Skin epidermis (tissue), 12 donors: ENCODE data around the gene MLLT6.

Experiments
- H3K27ac ChIP-seq, 21 experiments: fragments of 200-600 bp; sonication (generic) in 11 of 21; one replicate each; pipeline ENCODE4 v1.5.0; 2020; ENCODE audit warnings: mild to moderate bottlenecking in 3 of 21, inconsistent platforms in 2 of 21, moderate library complexity in 2 of 21
- H3K4me3 ChIP-seq, 7 experiments: fragments of 200-600 bp; sonication (generic) in 2 of 7; one replicate each; pipeline ENCODE4 v1.5.0; 2020; ENCODE audit warnings: inconsistent platforms in 2 of 7, mild to moderate bottlenecking in 2 of 7, moderate library complexity in 1 of 7

MLLT6 gene

DNA sequence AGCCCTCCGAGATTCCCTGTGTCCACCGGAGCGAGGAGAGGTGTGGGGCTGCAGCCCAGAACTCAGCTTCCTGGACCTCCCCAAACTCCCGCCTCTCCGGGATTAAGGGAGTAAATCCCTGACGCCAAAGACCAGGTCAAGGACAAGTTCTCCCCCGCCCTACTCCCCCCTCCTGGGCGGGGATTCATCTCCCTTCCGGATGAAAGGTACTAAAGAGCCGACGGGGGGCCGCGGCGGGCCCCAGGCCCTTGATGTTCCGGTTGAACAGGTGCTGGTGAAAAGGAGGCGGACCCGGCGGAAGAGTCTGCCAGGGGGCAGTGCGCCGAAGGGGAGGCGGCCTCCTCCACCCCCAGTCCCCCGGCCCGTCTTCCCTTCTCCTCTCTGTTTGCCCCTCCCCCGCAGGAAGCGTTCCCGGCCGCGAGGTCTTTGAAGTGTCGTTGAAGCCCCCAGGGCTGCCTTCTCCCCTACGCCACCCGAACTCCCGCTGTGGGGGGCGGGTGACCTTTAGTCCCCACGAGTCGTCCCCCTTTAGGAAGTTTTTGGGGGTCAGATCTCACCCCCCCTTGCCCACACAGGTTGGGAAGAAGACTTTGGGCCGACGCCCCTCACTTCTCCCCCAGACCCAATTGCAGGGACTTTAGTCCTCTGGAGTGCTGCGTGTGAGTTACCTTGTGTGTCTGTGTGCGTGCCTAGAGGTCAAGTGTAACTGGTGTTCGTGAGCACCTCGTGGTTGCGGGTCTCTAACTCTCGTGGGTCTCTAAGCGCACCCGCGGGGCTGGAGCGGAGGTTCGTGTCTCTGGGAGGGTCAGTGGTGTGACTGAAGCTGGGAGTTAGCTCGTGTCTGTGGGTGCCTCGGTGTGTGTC lies 1.1 kb upstream of the MLLT6 start:
- H3K27ac ChIP-seq, result peak overlapping the region; percentile 23 to 99 (median 96)
- peak overlapping the region; percentile 67 to 93 (median 87) for H3K4me3 ChIP-seq

DNA sequence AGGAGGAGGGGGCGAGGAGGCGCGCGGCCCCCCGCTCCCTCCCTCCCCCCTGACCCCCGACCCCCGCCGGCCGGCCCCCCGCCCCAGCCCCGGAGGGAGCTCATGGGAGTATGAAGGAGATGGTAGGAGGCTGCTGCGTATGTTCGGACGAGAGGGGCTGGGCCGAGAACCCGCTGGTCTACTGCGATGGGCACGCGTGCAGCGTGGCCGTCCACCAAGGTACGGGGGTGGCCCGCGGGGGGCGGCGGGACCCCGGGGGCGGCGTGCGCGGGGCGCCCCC lies 390 bp downstream of the MLLT6 start:
- H3K4me3 ChIP-seq, result peak overlapping the region; percentile 67 to 93 (median 87)
- H3K27ac ChIP-seq, result peak overlapping the region; percentile 52 to 99 (median 91)

DNA sequence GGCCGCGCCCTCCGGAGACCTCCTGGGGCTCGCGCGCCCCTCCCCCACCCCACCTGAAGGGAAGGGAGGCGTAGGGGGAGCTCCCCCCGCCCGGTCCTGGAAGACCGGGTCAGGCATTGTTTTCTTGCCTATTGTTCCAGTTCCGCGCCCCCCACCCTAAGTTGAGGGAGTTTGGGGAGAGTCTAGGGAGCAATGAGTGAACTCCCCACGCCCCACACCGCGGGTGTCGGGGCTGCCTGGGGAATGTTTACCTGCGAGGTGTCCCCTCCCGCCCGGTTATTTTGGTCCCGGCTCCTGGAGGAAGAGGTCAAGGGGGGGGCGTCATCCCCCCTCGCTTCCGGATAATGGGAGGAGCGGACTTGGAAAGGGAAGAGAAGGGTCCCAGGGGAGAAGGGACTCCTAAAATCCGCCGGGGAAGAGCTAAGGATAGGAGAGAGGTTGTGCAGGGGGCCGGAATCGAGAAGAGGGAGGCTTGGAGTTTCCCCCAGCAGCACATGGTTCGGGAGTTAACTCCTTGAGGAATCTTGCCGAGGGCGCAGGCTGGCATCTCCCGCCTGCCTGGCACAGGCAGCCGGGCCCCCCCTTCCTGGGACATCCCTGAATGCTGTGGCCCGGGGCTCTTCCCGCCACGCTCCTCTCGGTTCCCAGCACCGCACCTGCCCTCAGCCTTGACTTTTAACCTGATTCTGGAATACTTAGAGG lies 881 bp downstream of the MLLT6 start:
- Histone ChIP-seq H3K4me3 (peak overlapping the region; percentile 67 to 93 (median 87)), H3K27ac (peak overlapping the region; percentile 52 to 99 (median 91))

DNA sequence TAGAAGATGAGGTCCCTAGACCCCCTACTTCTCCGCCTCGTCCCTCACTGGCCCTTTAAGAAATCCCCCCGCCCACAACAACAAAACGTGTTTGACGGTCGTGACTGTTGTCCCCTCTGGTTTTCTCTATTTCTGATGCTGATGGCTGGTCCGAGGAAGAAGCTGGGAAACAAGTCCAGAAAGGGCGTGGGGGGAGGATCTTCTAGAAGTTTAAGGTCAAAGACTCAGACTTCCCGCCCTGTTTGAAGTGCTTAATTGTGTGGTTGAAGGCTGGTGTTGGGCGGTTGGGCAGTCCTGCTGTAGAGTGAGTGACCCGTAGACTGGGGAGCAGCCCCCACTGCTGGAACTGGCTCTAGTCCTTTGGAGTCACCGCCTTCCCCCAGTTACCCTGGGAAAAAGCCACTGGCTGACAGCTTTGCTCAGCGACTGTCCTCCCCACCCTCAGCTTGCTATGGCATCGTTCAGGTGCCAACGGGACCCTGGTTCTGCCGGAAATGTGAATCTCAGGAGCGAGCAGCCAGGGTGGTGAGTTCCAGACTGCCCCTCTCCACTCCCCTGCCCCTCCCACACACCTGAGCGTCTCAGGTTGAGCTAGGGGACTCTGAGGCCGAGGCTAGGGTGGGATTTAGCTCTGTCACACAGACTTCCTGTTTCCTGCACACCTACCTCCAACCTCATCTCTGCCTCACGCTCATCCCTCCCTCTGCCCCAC lies 1.6 kb downstream of the MLLT6 start:
- H3K4me3 ChIP-seq, result peak overlapping the region; percentile 67 to 93 (median 87)
- peak overlapping the region in 20 of 21 experiments; percentile 76 to 99 (median 92) for H3K27ac ChIP-seq

DNA sequence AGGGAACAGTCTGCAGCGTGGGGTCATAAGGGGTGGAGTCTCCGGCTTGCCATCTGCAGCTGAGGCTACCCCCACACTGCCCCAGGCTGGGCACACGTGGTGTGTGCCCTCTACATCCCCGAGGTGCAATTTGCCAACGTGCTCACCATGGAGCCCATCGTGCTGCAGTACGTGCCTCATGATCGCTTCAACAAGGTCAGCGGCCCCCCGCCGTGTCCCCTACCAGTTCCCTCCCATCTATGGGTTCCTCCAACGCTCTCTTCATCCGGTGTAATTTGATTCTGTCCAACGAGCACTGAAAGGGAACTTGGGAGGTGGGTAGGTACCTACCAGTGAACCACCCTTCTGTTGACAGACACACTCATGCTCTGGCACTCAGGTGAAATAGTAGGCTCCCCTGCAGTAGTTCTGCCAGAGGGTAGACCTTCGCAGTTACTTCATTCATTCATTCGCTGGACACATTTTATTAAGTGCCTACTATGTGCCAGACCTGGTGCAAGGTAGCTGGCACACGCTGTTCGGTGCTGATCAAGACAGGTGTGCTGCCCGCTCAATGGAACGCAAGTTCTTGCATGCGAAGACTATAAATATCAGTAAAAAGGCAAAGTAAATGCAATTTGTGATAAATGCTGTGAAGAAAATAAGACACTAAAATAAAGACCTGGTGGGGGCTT lies 2.7 kb downstream of the MLLT6 start:
- H3K27ac ChIP-seq, result peak overlapping the region in 3 of 21 experiments; percentile 89 to 97 (median 91)
- H3K4me3 ChIP-seq, result no peak overlapping the region

DNA sequence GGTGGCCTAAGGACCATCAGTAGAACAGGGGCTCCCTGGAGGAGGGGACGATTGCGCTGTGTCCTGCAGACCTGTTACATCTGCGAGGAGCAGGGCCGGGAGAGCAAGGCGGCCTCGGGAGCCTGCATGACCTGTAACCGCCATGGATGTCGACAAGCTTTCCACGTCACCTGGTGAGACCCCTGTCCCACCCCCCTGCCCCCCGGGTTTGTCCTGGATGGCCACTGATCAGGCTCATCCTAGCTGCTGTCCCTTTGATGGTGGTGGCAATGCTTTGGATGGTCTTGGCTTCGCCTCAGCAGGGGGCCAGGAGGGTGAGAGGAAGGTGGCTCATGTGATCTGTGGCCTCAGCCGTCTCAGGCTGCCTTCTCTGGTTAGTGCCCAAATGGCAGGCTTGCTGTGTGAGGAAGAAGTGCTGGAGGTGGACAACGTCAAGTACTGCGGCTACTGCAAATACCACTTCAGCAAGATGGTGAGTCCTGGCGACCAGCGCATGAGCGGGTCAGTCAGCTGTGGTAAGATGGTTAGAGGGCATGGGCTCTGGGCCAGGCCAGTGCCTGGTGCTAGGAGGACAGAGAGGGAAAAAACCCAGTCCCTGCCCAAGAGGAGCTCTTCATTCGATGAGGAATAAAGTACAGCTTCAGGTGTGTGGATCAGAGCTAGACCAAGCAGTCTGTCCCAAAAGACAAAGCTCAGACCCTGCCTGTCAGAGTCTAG lies 4.2 kb downstream of the MLLT6 start:
- H3K27ac ChIP-seq, result peak overlapping the region in 1 of 21 experiments; percentile 25
- H3K4me3 ChIP-seq, result no peak overlapping the region

DNA sequence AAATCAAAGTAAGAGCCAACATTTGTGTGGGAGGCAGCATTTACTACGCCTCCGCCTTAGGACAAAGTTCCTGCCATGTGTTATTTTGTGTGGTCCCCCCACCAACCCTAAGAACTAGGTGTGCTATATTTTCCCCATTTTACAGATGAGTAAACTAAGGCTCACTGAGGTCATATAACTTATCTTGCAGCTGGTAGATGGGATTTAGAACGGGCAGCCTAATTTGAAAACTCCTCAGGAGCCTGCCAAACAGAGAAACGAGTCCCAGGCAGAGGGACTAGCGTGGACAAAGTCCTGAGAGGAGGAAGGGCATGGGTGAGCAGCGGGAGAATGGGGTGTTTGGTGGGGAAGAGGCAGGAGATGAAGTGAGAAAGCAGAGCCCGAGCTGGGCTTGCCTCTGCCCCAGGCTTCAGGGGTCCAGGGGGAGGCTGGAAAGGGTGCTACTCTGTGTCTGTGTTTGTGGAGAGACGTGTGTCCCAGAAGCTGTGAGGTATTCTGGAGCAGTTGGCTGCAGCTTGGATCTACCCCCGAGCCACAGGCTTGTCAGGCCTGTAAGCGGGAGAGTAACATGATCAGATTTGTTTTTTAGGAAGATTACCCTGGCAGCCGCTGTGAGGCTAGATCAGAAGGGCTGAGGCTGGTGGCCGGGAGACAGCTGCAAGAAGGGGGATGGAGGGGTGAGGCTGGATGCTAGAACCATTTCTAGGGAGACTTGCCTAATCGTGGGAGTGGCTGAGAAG lies 5.0 kb downstream of the MLLT6 start:
- H3K27ac ChIP-seq, result no peak overlapping the region

DNA sequence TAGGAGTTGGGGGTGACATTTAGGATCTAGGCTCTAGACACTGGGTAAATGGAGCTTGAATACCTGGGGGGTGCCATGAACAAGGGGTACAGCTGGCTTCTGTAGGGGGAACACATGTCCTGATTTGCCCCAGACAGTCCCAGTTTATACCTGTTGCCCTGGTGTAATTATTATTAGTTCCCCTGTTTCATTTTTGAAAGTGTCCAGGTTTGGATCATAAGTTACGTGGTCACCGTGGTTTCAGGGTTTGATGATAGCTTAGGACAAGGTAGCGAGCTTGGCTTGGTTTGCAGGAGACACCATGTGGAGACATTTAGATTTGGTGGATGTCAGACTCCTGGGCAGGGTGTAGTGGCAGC lies 5.5 kb downstream of the MLLT6 start:
- no peak overlapping the region for H3K4me3 ChIP-seq
- H3K27ac ChIP-seq, result no peak overlapping the region

More for the DNA sequence above, 5.0 kb downstream of the MLLT6 start:
- no peak overlapping the region for H3K4me3 ChIP-seq

DNA sequence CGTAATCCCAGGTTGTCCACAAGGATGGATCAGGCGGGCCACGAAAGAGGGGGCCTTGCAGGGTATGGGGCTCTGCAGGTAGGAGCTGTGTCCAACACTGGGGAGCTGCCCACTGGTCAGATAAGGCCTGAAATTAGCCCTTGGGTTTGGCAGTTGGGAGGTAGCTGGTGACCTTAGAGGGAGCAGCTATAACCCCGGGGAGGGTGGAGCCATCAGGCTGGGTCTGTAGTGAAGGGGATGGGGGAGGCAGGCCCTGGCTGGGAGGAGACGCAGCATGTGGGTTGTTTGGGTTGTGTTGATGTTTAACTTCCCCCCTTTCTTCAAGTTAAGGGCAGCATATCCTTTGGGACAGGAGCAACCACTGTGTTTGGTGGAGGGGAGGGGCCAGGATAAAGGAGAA lies 5.9 kb downstream of the MLLT6 start:
- Histone ChIP-seq H3K27ac (no peak overlapping the region), H3K4me3 (no peak overlapping the region)

DNA sequence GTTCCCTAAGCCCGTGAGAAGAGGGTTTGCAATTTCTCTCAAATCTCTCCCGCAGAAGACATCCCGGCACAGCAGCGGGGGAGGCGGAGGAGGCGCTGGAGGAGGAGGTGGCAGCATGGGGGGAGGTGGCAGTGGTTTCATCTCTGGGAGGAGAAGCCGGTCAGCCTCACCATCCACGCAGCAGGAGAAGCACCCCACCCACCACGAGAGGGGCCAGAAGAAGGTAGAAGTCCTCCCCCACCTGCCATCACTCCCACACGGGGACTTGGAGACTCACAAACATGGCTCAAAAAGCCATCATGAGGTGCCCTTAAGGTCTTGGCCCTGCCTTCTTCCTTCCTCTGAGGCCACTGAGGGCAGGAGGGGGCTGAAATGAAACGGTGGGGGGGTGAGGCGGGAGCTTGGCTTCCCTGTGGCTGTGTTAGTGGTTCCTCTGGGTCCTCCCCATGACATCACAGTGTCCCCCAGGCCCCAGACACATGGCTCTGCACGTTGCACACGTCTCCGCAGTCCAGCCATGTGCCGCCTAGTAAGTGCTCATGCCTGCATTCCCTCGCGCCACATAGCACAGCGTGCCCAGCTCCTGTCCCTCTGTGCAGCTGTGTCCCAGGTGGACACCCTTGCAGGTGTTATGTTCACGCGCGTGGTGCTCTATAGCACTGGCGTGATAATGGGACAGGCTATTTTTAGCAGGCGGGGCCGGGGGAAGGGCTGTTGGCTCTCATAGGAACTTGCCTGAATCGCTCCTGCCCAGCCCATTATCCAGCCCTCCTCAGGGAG lies 6.9 kb downstream of the MLLT6 start:
- Histone ChIP-seq H3K4me3 (no peak overlapping the region), H3K27ac (no peak overlapping the region)

DNA sequence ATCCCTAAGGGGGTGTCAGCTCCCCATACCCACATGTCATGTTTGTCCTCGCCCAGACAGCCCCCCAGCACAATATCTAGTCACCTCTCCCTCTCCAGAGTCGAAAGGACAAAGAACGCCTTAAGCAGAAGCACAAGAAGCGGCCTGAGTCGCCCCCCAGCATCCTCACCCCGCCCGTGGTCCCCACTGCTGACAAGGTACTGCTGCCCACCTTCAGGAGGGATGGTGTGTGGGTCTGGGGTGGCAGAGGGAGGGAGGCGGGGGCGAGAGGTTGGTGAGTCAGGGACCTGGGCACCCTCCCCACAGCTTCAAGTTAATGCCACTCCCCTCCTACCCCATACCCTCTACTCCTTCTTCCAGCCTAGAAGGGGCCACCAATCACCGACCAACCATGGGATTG lies 7.5 kb downstream of the MLLT6 start:
- Histone ChIP-seq H3K4me3 (no peak overlapping the region), H3K27ac (no peak overlapping the region)

DNA sequence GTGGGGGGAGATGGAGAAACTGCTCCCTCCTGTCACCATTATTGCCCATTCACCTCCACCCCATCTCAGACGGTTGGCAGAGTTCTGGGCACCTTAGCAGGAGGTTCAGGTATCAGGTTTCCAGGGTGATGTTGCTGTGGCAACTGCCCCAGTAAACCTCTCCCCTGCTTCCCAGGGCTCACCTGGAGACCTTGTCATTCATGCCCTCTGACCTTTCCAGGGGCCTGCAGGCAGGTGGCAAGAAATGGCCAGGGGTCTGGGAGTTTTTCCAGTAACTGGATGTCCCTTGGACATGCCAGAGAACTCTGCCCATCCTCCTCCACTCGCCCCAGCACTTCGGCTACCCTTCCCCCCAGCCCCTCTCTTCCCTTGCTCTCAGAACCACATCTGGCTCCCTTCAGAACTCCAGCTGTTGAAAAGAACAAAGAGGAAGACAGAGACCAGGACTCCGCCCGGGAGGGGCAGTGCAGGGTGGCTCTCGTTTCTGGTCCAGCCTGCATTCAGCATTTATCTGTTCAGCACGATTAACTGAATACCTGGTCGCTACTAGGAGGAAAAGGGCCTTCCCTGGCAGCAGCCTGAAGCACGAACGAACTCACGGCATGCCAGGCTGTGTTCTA lies 8.5 kb downstream of the MLLT6 start:
- H3K27ac ChIP-seq, result no peak overlapping the region

DNA sequence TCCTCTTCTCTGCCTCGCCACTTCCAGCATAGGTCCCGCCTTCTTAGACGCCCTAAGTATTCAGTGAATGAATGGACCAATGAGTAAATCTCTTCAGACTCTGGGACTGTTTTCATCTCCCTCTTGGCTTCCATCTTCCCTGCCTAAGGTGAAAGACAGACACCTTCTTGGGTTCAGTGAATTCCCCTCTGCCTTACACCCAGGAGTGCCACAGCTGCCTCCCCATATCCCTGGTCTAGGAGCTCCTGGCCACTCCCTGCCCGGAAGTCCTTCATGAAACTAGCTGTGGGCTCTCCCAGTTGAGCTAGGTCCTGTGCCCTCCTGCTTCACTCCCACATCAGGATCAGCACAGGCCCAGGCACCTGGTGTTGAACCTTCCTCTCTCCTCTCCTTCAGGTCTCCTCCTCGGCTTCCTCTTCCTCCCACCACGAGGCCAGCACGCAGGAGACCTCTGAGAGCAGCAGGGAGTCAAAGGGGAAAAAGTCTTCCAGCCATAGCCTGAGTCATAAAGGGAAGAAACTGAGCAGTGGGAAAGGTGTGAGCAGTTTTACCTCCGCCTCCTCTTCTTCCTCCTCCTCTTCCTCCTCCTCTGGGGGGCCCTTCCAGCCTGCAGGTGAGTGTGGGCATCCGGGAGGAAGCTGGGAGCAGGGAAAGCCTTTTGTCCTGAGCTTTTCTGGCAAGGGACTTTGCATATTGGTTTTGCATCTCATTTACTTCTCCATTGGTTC lies 10.3 kb downstream of the MLLT6 start:
- peak overlapping the region in 1 of 21 experiments; percentile 21 for H3K27ac ChIP-seq
- H3K4me3 ChIP-seq, result no peak overlapping the region

More for the DNA sequence above, 8.5 kb downstream of the MLLT6 start:
- no peak overlapping the region for H3K4me3 ChIP-seq

DNA sequence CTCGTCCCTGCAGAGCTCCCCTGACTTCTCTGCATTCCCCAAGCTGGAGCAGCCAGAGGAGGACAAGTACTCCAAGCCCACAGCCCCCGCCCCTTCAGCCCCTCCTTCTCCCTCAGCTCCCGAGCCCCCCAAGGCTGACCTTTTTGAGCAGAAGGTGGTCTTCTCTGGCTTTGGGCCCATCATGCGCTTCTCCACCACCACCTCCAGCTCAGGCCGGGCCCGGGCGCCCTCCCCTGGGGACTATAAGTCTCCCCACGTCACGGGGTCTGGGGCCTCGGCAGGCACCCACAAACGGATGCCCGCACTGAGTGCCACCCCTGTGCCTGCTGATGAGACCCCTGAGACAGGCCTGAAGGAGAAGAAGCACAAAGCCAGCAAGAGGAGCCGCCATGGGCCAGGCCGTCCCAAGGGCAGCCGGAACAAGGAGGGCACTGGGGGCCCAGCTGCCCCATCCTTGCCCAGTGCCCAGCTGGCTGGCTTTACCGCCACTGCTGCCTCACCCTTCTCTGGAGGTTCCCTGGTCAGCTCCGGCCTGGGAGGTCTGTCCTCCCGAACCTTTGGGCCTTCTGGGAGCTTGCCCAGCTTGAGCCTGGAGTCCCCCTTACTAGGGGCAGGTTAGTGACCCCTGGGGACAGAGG lies 11.4 kb downstream of the MLLT6 start:
- H3K4me3 ChIP-seq, result no peak overlapping the region
- H3K27ac ChIP-seq, result peak overlapping the region in 1 of 21 experiments; percentile 9

DNA sequence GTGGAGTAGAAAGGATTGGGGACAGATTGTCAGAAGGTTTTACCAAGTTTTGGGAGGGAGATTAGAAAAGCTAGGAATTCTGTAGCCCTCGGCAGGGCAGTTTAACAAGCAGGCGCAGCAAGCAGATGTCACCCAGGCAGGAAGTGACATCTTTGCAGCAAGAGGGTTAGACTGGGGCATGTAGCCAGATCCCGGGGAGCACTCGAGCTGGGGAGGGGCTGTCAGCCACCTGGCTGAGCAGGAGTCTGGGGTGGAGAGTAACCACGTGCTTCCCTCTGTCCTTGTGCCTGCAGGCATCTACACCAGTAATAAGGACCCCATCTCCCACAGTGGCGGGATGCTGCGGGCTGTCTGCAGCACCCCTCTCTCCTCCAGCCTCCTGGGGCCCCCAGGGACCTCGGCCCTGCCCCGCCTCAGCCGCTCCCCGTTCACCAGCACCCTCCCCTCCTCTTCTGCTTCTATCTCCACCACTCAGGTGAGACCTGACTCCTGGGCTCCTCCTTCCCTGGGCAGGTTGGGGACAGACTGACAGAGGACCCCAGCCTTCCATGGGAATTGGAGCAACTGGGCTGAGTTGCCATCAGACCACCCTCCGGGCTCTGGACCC lies 12.2 kb downstream of the MLLT6 start:
- Histone ChIP-seq H3K4me3 (no peak overlapping the region), H3K27ac (peak overlapping the region in 2 of 21 experiments; percentile 0 to 11)
